Middle frontal gyrus (tissue), 1 donor: Measurements from ENCODE around the gene CRYGA.
"Not testable (repeated sequence)": the region's sequence is repeated elsewhere in the genome, so short reads cannot be mapped to it uniquely, and the experiment has no call there.

Source experiments
- DNase-seq: peaks from one replicate; pipeline ENCODE4 v3.0.0-alpha.2; 2015; ENCODE audit warnings: low spot score; ENCODE audit errors: extremely low spot score

Gene CRYGA

DNA sequence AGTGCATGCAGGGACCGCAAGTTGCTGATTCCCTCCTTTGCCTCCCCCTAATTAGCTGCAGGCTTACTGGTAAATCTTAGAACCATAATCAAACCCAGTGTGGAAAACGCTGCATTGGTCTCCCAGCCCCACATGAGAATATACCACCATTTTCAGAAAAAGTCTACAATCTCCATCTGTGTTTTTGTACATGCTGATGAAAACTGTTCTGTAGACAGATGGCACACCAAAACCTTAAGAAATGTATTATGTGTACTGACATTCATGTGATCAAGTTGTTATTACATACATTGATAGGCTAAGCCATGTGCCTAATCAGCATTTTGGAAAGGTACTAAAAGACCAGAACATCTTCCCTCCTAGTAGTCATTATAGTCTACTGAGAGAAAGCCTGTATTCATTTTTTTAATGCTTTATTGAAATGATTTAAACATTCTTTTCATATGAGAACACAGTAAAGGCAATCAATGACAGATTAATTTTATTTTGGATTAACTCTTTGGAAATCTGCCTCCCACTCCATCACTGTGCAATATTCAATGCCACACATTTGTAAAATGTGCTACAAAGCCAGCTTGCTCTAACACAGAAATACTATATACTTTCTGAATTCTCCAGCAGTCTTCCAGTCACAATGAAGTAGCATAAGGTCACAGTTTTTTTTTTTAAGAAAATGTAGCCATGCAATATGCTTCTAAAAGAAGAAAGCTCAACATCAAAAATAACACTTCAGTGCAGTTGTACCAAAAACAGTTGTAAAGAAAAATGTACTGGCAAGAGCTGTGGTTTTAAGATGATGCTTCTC, 1.8 kb upstream of the CRYGA start:
- no peak for DNase-seq

DNA sequence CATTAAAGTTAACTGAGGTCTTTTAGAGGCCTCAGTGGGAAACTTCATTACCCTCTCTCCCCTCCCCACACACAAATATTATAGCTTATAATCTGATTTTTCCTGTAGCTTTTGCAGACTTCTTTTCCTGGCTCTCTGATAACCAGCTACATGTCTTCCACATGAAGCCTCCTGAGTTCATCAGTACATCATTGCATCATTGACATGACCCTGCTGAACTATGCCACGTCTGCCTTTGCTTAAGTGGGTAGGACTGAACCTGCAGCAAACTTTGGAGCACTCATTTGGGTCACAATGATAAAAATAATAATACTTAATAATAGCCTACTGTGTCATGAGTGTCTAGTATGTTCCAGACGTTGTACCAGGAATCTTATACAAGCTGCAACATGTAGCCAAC, 7.0 kb downstream of the CRYGA start:
- no peak for DNase-seq

DNA sequence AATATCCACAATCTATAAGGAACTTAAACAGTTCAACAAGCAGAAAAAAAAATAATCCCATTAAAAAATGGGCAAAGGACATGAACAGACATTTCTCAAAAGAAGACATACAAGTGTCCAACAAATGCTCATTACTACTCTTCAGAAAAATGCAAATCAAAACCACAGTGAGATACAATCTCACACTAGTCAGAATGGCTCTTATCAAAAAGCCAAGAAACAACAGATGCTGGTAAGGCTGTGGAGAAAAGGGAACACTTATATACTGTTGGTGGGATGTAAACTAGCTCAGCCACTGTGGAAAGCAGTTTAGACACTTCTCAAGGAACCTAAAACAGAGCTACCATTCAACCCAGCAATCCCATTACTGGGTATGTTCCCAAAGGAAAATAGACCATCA, 10.2 kb downstream of the CRYGA start:
- no peak for DNase-seq

DNA sequence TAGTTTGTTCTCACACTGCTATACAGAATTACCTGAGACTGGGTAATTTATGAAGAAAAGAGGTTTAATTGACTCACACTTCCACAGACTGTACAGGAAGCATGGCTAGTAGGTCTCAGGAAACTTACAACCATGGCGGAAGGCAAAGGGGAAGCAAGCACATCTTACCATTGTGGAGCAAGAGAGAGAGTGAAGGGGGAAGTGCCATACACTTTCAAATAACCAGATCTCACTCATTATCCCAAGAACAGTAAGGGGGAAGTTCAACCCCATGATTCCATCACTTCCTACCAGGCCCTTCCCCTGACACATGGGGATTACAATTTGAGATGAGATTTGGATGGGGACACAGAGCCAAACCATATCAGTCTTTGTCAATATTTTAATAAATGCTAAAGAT, 12.4 kb downstream of the CRYGA start:
- DNase-seq, result no peak

DNA sequence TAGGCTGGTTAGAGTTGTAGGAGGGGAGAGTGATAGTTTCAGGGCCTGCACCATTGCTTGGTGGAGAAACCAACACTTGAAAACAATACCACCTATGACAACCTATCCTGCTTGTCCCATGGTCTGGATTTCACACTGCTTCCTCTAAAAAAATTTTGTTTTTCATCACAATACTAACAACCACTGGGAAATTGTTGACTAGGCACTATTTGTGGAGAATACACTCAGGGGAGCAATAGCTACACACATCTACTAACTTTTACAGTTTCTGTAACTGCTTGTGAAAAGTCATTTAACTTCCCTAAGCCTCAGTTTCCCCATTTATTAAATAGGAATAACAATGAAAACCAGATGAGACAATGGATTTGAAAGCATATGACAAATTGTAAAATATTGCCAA, 13.3 kb downstream of the CRYGA start:
- DNase-seq, result no peak

DNA sequence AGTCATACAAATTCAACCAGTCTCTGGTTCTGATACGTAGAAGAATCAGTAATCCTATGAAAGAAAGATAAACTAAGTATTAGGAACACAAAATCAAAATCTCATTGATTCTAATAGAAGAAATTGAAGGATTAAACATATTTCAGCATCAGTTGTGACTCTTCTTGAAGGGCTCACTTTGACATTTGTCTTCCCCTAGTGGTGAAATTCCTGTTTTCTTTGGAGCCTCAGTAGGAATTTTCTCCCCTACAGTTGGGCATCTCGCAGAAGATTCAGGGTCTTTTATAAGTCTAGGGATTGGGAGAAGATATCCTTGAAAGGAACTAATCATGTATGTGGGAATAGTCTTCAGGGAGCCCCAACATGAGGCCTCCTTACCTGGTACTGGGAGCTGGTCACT, 14.6 kb downstream of the CRYGA start:
- no peak for DNase-seq

DNA sequence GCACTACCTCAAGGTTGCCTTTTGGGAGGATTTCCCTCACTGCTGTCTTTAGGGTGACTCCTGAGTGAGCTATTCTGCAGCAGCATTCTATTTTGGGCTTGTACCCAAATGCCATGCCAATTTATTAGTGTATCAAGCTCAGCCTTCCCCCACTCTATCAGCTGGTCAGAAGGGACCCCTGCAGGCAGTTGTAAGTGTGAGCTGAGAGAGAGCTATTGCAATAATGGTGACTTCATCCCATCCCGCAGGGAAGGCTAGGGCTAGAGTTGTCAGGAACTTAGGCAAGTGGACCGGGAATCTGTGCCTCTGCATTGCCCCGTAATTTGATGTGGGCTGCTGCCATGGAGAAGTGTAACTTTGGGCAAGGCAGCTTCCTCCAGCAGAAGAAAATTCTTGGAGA, 15.6 kb downstream of the CRYGA start:
- no peak for DNase-seq

DNA sequence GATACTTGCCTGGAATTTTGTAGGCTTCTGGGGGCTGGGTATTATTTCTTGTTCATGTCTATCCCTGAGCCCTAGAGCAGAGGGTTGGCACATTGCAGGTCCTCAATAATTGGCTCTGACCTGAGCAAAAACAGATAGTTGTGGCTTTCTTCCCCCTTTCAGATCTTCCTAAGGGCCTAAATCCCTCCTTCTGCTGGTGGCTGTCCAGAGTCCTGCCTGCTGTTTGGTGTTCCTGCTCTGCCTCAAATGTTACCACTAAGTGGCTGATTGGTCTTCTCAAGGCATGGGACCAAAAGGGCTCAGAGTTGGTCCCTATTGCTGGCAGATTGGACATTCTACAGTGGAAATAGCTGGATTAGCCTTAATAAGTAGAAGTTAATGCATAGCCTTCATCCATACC, 16.4 kb downstream of the CRYGA start:
- no peak for DNase-seq

DNA sequence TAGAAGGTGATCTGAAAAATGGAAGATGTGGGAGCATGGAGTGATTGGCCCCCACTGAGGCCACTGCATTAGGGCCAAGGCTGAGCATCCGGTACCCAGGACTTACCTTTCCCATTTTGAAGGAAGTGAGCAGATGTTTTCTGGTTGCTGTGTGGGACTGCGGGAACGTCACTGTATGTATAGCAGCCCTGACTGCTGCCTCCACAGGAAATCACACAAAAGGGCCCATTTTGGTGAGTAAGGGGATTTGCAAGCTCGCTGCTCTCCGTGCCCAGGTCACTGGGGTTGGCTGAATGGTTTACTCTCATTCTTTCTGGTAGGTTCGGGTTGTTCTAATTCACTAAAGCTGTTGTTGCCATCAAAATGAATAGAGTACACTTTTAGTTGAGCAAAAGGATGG, 17.4 kb downstream of the CRYGA start, which contains the start of gene CRYGB:
CRYGB (minus strand) TSS at position 153 of the 400 bp plus-strand sequence; CDS start at position 115, 38 bp downstream.
- no peak for DNase-seq

DNA sequence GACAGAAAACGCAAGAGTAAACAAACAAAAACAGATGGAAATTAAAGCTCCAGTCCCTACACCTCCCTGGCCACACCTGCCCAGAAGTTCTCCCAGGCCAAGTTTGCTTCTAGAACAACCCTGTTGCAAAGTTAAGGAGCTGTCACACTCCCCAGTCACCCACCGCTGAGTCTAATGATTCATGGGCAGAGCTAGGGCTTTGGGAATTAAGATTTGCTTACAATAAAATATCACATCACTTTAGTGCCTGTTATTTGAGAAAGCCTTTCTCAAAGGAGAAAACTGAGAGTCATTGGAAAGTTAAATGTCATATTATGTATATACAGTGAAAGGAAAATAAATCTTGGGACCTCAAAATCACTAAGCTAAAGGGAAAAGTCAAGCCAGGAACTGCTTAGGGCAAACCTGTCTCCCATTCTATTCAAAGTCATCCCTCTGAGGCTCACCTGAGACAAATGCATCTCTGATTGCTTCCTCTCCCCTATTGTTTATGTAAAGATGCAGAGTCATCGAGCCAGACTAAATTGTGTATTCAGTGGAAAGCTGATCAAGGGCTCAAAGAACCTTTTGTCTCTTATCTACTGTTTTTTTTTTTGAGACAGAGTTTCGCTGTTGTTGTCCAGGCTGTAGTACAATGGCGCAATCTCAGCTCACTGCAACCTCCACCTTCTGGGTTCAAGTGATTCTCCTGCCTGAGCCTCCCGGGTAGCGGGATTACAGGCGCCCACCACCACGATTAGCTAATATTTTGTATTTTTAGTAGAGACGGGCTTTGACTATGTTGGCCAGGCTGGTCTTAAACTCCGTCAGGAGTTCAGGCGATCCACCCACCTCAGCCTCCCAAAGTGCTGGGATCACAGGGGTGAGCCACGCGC, 20.2 kb downstream of the CRYGA start:
- DNase-seq, result no peak

DNA sequence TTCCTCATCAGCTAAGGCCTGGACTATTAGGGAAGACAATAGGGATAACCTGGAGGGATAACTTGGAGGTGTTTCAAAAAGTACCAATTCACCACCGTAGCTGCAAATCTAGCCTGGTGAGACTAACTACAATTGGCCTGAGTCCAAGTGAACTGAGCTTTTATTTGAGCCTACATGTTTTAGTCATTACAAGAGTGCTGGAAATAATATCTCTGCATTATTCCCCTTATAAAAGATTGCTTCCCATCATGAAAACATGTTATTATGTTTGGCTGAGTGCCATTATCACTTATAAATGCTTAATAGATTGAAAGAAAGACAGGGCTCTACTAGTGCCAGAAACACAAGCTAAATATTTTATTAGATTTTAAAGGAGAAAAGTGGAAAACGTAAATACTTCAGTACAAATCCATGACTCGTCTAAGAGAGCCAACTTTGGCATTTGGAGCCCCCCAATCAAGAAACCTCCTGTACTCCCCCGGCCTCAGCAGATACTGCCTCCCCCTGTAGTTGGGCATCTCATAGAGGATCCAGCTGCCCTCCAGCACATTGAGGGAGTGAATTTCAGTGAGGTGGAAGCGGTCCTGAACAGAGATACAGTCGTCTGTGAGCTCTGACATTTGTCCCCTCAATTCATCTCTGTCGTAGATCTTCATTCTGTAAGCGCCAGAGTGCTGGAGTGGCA, 21.0 kb downstream of the CRYGA start:
- DNase-seq, result no peak

DNA sequence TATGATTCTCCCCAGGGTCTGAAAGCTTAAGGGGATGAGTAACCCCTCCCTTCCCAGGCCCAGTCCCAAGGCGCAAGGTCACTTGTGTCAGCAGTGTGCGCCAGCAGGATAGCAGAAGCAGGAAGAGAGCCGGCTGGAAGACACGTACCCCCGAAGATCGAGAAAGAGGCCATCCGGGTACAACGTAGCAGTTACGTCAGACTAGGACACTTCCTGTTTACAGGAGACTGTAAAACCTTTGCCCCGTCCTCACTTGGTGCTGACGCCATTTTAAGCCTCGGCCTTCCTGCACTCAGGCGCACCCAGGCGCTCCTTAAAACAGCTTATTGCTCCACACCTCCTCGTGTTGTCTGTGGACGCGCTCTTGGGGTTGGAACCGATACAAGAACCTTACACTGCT, 23.9 kb downstream of the CRYGA start:
- DNase-seq, result no peak

DNA sequence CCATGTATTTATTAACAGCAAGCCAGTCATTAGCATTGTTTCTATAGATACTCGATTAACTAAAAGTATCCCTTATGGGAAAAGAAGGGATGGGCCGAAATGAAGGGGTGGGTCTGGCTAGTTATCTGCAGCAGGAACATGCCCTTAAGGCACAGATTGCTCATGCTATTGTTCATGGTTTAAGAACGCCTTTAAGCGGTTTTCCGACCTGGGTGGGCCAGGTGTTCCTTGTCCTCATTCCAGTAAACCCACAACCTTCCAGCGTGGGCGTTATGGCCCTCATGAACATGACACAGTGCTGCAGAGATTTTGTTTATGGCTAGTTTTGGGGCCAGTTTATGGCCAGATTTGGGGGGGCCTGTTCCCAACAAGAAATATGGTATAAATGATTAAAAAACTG, 25.1 kb downstream of the CRYGA start:
- not testable (repeated sequence) for DNase-seq

DNA sequence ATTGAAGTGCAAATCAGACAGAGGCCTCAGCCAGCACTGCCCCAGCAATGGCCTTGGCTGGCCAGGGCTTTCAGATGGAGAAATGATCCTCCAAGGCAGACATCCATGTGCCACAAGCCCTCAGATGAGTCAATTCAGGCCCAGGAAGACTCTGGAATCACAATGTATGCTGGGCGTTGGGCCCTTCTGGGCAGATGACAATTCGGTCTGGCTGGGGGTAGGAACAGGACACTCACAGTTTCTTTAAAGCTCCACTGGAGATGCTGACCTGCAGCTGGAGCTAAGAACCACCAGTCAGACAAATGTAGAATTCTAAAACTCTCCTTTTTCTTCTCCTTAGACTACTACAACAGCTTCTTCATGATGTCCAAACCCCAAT, 26.7 kb downstream of the CRYGA start:
- no peak for DNase-seq

DNA sequence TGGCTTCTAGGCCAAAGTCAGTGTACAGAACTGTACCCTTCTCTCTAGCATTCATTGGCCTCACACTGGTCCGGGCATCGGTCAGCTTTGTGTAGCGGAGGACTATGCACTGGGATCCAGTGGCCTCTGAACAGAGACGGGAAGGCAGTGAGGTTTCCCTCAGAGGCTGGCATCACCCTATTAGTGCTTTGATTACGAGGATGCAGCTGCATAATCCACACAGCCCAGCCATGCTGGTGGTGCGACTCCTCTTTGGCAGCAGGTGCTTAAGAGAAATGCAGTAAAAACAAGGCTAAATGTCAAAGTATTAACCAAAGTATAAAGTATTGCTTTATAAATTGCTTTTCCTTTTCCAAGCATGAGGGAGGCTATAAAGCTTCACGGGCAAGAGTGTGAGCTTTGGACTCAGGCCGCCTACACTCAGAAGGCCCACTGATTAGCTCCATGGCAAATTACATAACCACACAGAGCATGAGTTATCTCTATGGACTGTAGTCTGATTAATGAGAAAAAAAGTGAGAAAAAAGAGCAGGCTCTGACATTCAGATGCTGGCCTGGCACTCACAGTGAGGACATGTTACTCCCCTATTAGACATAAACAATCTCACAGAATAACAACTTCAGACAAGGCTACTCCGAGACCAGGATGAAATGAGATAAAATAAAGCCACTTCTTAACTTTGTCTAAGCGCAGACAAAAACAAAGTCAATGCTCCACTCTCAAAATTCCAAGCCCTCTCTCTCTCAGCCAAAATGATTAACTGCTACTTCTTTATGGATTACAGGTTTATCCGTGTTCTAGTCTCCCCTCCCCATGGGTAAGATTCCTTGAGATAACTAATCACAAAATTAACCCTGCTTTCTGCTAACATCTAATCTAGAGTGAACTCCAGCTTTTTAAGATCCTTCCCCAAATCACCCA, 27.3 kb downstream of the CRYGA start:
- no peak for DNase-seq

DNA sequence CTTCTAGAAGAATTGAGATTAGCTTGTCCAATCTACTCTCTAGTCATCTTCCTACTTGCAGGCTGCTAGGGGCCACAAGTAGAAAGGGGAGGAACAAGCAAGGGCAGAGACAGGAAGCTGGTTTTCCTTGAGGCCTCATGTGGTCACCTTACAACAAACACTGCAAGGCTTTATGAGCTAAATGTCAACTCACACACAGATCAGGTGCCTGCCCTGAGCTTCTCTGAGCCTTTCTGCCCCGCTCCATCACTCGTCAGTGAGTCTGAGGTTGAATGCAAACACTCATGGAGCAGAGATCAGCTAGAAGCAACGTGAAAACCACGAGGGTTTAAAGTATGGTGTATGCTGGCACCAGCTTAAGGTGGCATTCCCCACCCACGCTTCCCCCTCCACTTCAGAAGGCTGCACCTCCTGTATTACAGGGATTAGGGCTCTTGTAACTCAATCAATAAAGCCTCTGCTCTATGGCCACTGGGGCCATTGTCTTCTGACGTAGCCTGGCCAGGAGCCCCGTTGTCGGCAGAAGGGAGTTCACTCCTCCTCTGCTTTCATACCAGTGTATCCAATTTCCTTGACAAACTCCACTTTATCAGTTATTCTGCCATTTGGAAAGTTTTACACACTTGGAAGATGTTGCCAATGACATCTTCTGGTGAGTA, 28.3 kb downstream of the CRYGA start:
- DNase-seq, result no peak

DNA sequence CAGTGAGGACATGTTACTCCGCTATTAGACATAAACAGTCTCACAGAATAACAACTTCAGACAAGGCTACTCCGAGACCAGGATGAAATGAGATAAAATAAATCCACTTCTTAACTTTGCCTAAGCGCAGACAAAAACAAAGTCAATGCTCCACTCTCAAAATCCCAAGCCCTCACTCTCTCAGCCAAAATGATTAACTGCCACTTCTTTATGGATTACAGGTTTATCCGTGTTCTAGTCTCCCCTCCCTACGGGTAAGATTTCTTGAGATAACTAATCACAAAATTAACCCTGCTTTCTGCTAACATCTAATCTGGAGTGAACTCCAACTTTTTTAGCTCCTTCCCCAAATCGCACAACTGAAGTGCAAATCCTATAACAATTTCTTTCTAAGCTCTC, 32.7 kb downstream of the CRYGA start:
- no peak for DNase-seq

DNA sequence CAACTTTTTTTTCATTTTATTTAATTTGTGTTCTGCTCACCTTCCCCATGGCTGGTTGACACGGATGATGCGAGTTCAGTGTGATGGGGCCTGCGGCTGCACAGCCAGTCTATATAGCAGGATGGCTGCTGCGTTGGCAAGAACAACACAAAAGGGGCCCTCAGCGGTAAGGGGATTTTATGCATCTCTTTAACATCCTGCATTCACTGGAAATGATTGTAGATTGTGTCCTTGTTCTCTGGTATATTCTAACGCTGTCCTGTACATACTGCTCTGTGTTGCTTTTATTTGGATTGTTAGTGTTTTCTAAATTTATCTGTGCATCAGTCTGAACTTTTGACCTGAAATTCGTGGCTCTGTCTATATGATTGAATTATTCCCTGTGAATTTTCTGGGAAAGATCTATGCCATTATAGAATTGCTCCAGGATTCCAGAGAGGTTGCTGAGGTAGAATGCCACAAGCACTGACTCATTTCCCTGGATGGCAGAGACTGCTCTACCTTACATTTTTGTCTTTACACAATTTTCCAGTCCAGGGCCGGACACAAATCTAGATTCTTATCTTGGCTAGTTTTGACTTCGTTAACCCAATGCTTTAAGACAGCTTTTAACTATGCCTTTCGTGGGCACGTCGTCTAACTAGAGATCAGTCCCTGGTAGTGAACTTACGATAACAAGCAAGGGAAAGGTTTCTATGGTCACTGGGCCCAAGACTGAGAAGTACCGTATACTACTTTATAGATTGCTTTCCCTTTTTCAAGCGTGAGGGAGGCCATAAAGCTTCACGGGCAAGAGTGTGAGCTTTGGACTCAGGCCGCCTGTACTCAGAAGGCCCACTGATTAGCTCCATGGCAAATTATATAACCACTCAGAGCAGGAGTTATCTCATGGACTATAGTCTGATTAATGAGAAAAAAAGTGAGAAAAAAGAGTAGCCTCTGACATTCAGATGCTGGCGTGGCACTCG, 33.4 kb downstream of the CRYGA start, which contains the start of gene CRYGC:
CRYGC (minus strand) TSS at position 85 of the 968 bp plus-strand sequence; CDS start at position 49, 36 bp downstream.
- DNase-seq, result no peak

DNA sequence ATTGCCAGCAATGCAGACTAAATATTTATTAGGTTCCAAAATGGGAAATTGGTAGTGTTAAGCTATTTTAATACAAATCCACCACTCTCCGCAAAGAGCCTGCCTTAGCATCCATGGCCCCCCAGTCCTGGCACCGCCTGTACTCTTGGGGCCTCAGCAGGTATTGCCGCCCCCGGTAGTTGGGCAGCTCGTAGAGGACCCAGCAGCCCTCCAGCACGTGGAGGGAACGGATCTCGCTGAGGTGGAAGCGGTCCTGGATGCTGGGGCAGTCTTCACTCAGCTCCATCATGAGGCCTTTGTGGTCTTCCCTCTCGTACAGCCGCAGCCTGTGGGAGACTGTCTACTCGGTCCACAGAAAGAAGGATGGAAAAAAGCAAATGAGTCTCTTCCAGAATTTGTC, 35.3 kb downstream of the CRYGA start:
- no peak for DNase-seq
